Upper lobe of left lung (tissue), 6 donors: ENCODE data around the gene TTK. TPM values are rescaled to one million over a fixed set of nuclear protein-coding genes. Genes with fewer than 3 reads are reported as not detected.

Experiments used
- ATAC-seq, 2 donors: fragments of 200-7000 bp; cut with Tn5 transposase; one replicate each; pipeline ENCODE4 v1.9.1; 2022; ENCODE audit warnings: mild to moderate bottlenecking in 2 of 2, moderate library complexity in 2 of 2; ENCODE audit not compliant: low FRiP score in 2 of 2
- DNase-seq, 2 donors: peaks; one replicate each; pipeline ENCODE4 v3.0.0-alpha.2; 2019 to 2020
- H3K27ac ChIP-seq, 4 donors: fragments of 200-600 bp; sonication (generic); one replicate each; pipeline ENCODE4 v1.5.1; 2016 to 2019
- H3K27me3 ChIP-seq, 4 donors: fragments of 200-600 bp; sonication (generic); one replicate each; pipeline ENCODE4 v1.5.1; 2017 to 2019
- H3K36me3 ChIP-seq, 4 donors: fragments of 200-600 bp; sonication (generic); one replicate each; pipeline ENCODE4 v1.5.1; 2016 to 2019
- H3K4me1 ChIP-seq, 4 donors: fragments of 200-600 bp; sonication (generic); one replicate each; pipeline ENCODE4 v1.5.1; 2018 to 2019
- H3K4me3 ChIP-seq, 4 donors: fragments of 200-600 bp; sonication (generic); one replicate each; pipeline ENCODE4 v1.5.1; 2017 to 2019; ENCODE audit warnings: mild to moderate bottlenecking in 2 of 4, moderate library complexity in 1 of 4
- H3K9me3 ChIP-seq, 4 donors: fragments of 200-600 bp; sonication (generic); one replicate each; pipeline ENCODE4 v1.5.1; 2018 to 2019
- CTCF ChIP-seq, 6 experiments: fragments of 450-650 bp in 4 of 6; fragments of 200-600 bp in 2 of 6; sonication (generic) in 2 of 6; IDR thresholded peaks; one replicate each; pipeline ENCODE4 v1.5.1; 2016 to 2019; ENCODE audit warnings: antibody characterized with exemption in 6 of 6
- EP300 ChIP-seq, 4 donors: sonication (generic); formaldehyde crosslinking; IDR thresholded peaks; one replicate each; pipeline ENCODE4 v1.5.1; 2017; ENCODE audit warnings: antibody characterized with exemption in 4 of 4, control low read depth in 2 of 4
- POLR2A ChIP-seq, 4 donors: fragments of 450-650 bp; IDR thresholded peaks; one replicate each; pipeline ENCODE4 v1.5.1; 2016 to 2017; ENCODE audit warnings: antibody characterized with exemption in 4 of 4, mild to moderate bottlenecking in 2 of 4
- POLR2AphosphoS5 ChIP-seq, 2 donors: sonication (generic); formaldehyde crosslinking; IDR thresholded peaks; one replicate each; pipeline ENCODE4 v1.5.1; 2017; ENCODE audit warnings: antibody characterized with exemption in 2 of 2
- WGBS, 2 donors: methylation state at CpG; one replicate each; pipeline ENCODE4 v1.1.5; 2017 to 2018; 5-methylcytosine and 5-hydroxymethylcytosine counted together
- total RNA-seq, 6 donors: library from RNA; depleted of rRNA in 4 of 6; stranded (reverse); fragments of >200 nt in 4 of 6; gene quantifications; one replicate each; pipeline versions ENCODE4 v1.1.0 to v1.2.1, GENCODE V29; 2016 to 2021
- donor health status: DM: no; HTN: no; CAD: no; lungs with moderate emphysema.
- donor health status: DM: no; HTN: yes; CAD: no; lungs with severe emphysema.

The TTK gene
- total RNA-seq, 6 donors from 2014 or later, result 0.91 to 2.3 (median 1.4) TPM; not detected in 2

DNA sequence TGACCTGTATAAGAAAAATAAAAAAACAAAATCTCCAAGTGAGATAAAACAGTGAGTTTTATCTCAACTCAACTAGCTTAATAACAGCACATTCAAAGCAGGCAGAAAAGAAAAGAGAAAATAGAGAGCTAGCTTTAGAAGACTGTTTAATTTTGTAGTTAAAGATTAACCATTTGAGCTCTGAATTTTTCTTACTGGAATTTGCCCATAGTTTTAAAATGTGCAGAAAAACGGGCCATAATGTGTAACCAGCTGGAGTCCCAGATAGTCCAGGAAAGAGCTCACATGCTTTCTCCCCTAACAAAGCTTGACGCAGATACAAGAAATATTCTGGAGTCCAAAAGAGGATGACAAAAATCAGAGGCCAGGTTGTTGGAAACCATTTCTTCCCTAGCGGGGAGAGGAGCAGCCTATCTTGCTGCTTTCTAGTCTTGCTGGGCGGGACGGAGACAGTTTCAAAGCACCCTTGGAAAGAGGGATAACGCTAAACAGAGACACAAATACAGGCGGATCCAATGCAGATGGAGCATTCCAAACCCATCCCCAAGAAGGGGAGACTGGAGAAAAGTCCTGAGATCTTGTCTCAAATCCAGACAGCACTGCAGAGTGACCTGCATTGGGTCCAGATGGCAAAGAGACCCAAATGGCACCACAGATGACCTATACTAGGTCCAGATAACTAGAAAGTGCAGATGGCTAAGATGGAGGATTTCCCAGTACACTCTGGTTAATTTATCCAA lies 16.1 kb downstream of the TTK start:
- Histone ChIP-seq H3K27me3 (no peaks in the 10 kb centered on the region), H3K4me3 (no peak overlapping the region), H3K27ac (no peak overlapping the region), H3K9me3 (no peaks in the 10 kb centered on the region), H3K36me3 (no peaks in the 10 kb centered on the region), H3K4me1 (no peaks in the 10 kb centered on the region)
- TF ChIP-seq POLR2A (IDR thresholded peaks at IDR 0.05), result no peak
- TF ChIP-seq CTCF (IDR thresholded peaks at IDR 0.05), result no peak
- TF ChIP-seq EP300 (IDR thresholded peaks at IDR 0.05), result no peak
- no peak for TF ChIP-seq POLR2AphosphoS5 (IDR thresholded peaks at IDR 0.05)
- ATAC-seq, result no peak
- WGBS, 2 donors, result 86 to 97% methylated on average over 7 of the region's 7 CpGs
- no peak for DNase-seq

DNA sequence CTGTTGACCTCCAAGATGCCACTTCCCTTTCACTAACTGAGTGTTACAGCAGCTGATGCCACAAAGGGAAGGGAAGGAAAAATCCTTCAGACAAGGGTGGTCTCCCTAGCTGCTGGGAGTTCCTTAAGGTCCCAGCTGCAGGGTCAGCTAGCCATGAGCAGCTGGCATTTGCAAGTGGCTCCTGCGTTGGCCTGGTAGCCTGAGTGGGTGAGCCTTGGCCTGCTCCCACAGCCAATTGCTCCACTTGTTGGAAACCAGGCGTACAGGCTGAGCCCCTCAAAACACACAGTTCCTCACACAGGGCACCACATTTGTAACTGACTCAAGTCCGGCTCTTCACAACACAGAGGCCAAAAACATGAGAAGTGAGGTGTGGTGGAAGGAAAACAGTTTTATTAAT lies 16.7 kb downstream of the TTK start:
- no peak for ATAC-seq

GRCh38 chr6:80021591-80021990 lies 17.1 kb downstream of the TTK start:
- 93 to 96% methylated on average over 3 of the region's 3 CpGs for WGBS, 2 donors
- H3K27ac ChIP-seq, result no peak overlapping the region
- ATAC-seq, result no peak
- no peak overlapping the region for H3K4me3 ChIP-seq
- TF ChIP-seq CTCF (IDR thresholded peaks at IDR 0.05) (no peak), EP300 (IDR thresholded peaks at IDR 0.05) (no peak), POLR2AphosphoS5 (IDR thresholded peaks at IDR 0.05) (no peak), POLR2A (IDR thresholded peaks at IDR 0.05) (no peak)
- no peaks in the 10 kb centered on the region for H3K9me3 ChIP-seq
- no peaks in the 10 kb centered on the region for H3K4me1 ChIP-seq
- H3K36me3 ChIP-seq, result no peaks in the 10 kb centered on the region
- no peaks in the 10 kb centered on the region for H3K27me3 ChIP-seq
- no peak for DNase-seq

More for the DNA sequence above, 16.7 kb downstream of the TTK start:
- WGBS, 2 donors, result 96 to 100% methylated on average over 2 to 3 of the region's 3 CpGs
- Histone ChIP-seq H3K4me1 (no peaks in the 10 kb centered on the region), H3K27ac (no peak overlapping the region), H3K4me3 (no peak overlapping the region), H3K36me3 (no peaks in the 10 kb centered on the region), H3K27me3 (no peaks in the 10 kb centered on the region), H3K9me3 (no peaks in the 10 kb centered on the region)
- TF ChIP-seq POLR2AphosphoS5 (IDR thresholded peaks at IDR 0.05) (no peak), POLR2A (IDR thresholded peaks at IDR 0.05) (no peak), CTCF (IDR thresholded peaks at IDR 0.05) (no peak), EP300 (IDR thresholded peaks at IDR 0.05) (no peak)
- peak in 1 of 2 donors; percentile 3 for DNase-seq

- Histone ChIP-seq H3K4me1 (no peaks in the 10 kb centered on the region), H3K27me3 (no peaks in the 10 kb centered on the region), H3K4me3 (no peak overlapping the region), H3K36me3 (no peaks in the 10 kb centered on the region), H3K9me3 (no peaks in the 10 kb centered on the region), H3K27ac (no peak overlapping the region)
- ATAC-seq (no peak), DNase-seq (no peak)
- no peak for TF ChIP-seq POLR2A (IDR thresholded peaks at IDR 0.05)
- no peak for TF ChIP-seq CTCF (IDR thresholded peaks at IDR 0.05)
- no peak for TF ChIP-seq POLR2AphosphoS5 (IDR thresholded peaks at IDR 0.05)
- TF ChIP-seq EP300 (IDR thresholded peaks at IDR 0.05), result no peak
- WGBS, 2 donors, result 67 to 79% methylated on average over 4 of the region's 4 CpGs
Observed at GRCh38 chr6:80022803-80023202, 18.4 kb downstream of the TTK start.

GRCh38 chr6:80028589-80028988 lies 24.1 kb downstream of the TTK start:
- no peak for TF ChIP-seq POLR2AphosphoS5 (IDR thresholded peaks at IDR 0.05)
- TF ChIP-seq EP300 (IDR thresholded peaks at IDR 0.05), result no peak
- TF ChIP-seq POLR2A (IDR thresholded peaks at IDR 0.05), result no peak
- TF ChIP-seq CTCF (IDR thresholded peaks at IDR 0.05), result no peak
- Histone ChIP-seq H3K4me3 (no peak overlapping the region), H3K4me1 (no peaks in the 10 kb centered on the region), H3K9me3 (no peaks in the 10 kb centered on the region), H3K27ac (no peak overlapping the region), H3K36me3 (no peaks in the 10 kb centered on the region), H3K27me3 (no peaks in the 10 kb centered on the region)
- WGBS, 2 donors, result 63 to 82% methylated on average over 3 of the region's 3 CpGs
- DNase-seq (no peak), ATAC-seq (no peak)
